GM12891 (cell line): Measurements from ENCODE around the gene MS4A4A.
A peak's percentile ranks its signal among the peaks of the same experiment; 100 is the strongest.

Experiments
- DNase-seq: peaks from one replicate; pipeline ENCODE4 v3.0.0; 2011; ENCODE audit warnings: low spot score; ENCODE audit not compliant: insufficient read length
- FAIRE-seq: peaks from 2 replicates; lab custom pipeline; 2011; peaks lifted over from hg19 to GRCh38; lab: Jason Lieb, UNC
- PAX5 ChIP-seq: IDR thresholded peaks from 2 replicates; pipeline ENCODE4 v1.6.1; 2011; ENCODE audit warnings: low read length, moderate library complexity, mild to moderate bottlenecking; ENCODE audit not compliant: insufficient read depth, severe bottlenecking
- POLR2A ChIP-seq: IDR thresholded peaks from 2 replicates; pipeline ENCODE4 v1.6.1; 2011; ENCODE audit warnings: low read depth, low read length, control low read depth
- POLR2AphosphoS5 ChIP-seq: IDR thresholded peaks from 2 replicates; pipeline ENCODE4 v1.6.1; 2011; ENCODE audit warnings: low read depth, low read length, control low read depth
- POU2F2 ChIP-seq: IDR thresholded peaks from 2 replicates; pipeline ENCODE4 v1.6.1; 2011; ENCODE audit warnings: low read depth, mild to moderate bottlenecking, control low read depth, low read length, moderate library complexity
- SPI1 ChIP-seq: IDR thresholded peaks from 2 replicates; pipeline ENCODE4 v1.6.1; 2011; ENCODE audit warnings: low read depth, low read length, control low read depth
- TAF1 ChIP-seq: IDR thresholded peaks from 2 replicates; pipeline ENCODE4 v1.6.1; 2011; ENCODE audit warnings: low read depth, low read length, control low read depth

MS4A4A gene

GRCh38 chr11:60318726-60319125, 38.3 kb downstream of the MS4A4A start:
- no peak for FAIRE-seq
- no peak for TF ChIP-seq TAF1
- TF ChIP-seq PAX5 = no peak
- DNase-seq = no peak

- TF ChIP-seq TAF1 (no peak), POLR2AphosphoS5 (no peak), POU2F2 (no peak), PAX5 (no peak), SPI1 (no peak), POLR2A (no peak)
- no peak for FAIRE-seq
- no peak for DNase-seq
These were observed 40.6 kb downstream of the MS4A4A start for GRCh38 chr11:60321051-60321450.

- TF ChIP-seq POU2F2 (no peak), POLR2AphosphoS5 (no peak), POLR2A (no peak), TAF1 (no peak), PAX5 (no peak), SPI1 (no peak)
- FAIRE-seq = no peak
These were observed 46.5 kb downstream of the MS4A4A start, which contains the start of gene MS4A6E for GRCh38 chr11:60326955-60327354. Gene MS4A6E (plus strand): TSS chr11:60327255. CDS start chr11:60334896, 7,641 bp downstream.

GRCh38 chr11:60328460-60328859, 48.0 kb downstream of the MS4A4A start:
- DNase-seq (no peak), FAIRE-seq (no peak)
- TF ChIP-seq TAF1 (no peak), POLR2A (no peak), SPI1 (no peak), POU2F2 (no peak), POLR2AphosphoS5 (no peak), PAX5 (no peak)

More at GRCh38 chr11:60326955-60327354, 46.5 kb downstream of the MS4A4A start, which contains the start of gene MS4A6E:
- no peak for DNase-seq

GRCh38 chr11:60332846-60333245, 52.4 kb downstream of the MS4A4A start:
- TF ChIP-seq POLR2AphosphoS5 (no peak), POU2F2 (no peak), TAF1 (no peak), SPI1 (no peak), PAX5 (no peak), POLR2A (no peak)
- FAIRE-seq (no peak), DNase-seq (no peak)

- TF ChIP-seq SPI1 = no peak
- no peak for TF ChIP-seq PAX5
- no peak for TF ChIP-seq POU2F2
- no peak for TF ChIP-seq POLR2AphosphoS5
- TF ChIP-seq TAF1 = no peak
- no peak for TF ChIP-seq POLR2A
- DNase-seq = peak; percentile 36
- FAIRE-seq = peak; percentile 87
These were observed 53.6 kb downstream of the MS4A4A start for GRCh38 chr11:60334005-60334620.

GRCh38 chr11:60336767-60337391, 56.4 kb downstream of the MS4A4A start:
- DNase-seq = no peak
- FAIRE-seq = peak; percentile 85
- TF ChIP-seq POLR2A (no peak), POLR2AphosphoS5 (no peak), TAF1 (no peak), POU2F2 (no peak), SPI1 (peak; percentile 56; the same call in 1 of the 2 replicates), PAX5 (no peak)

GRCh38 chr11:60338053-60338452, 57.6 kb downstream of the MS4A4A start:
- TF ChIP-seq SPI1 = no peak
- TF ChIP-seq POLR2A = no peak
- TF ChIP-seq PAX5 = no peak
- TF ChIP-seq POU2F2 = no peak
- TF ChIP-seq POLR2AphosphoS5 = no peak
- no peak for TF ChIP-seq TAF1
- DNase-seq (no peak), FAIRE-seq (no peak)

- no peak for TF ChIP-seq SPI1
- no peak for TF ChIP-seq POLR2A
- TF ChIP-seq POU2F2 = no peak
- no peak for TF ChIP-seq POLR2AphosphoS5
- TF ChIP-seq TAF1 = no peak
- TF ChIP-seq PAX5 = no peak
- FAIRE-seq (peak; percentile 51), DNase-seq (no peak)
These were observed 58.9 kb downstream of the MS4A4A start for GRCh38 chr11:60339356-60339755.

- DNase-seq (no peak), FAIRE-seq (no peak)
- TF ChIP-seq POLR2AphosphoS5 = no peak
- no peak for TF ChIP-seq POU2F2
- no peak for TF ChIP-seq PAX5
- no peak for TF ChIP-seq SPI1
- no peak for TF ChIP-seq POLR2A
- no peak for TF ChIP-seq TAF1
These were observed 62.7 kb downstream of the MS4A4A start for GRCh38 chr11:60343094-60343704.
